IMR-90 (cell line): Measurements from ENCODE around the gene GABBR2. TPM values are rescaled to one million over a fixed set of nuclear protein-coding genes. Genes with fewer than 3 reads are reported as not detected.
A peak's percentile ranks its signal among the peaks of the same experiment; 100 is the strongest.

Experiments used
- ATAC-seq: fragments of 200-7000 bp; cut with Tn5 transposase; 2 replicates; pipeline ENCODE4 v1.9.1; 2020; ENCODE audit warnings: low read depth, mild to moderate bottlenecking, moderate library complexity
- BruUV-seq: library from RNA; stranded (reverse); fragments of 400-500 nt; replicated peaks from 2 replicates; lab custom pipeline; 2021; lab: Mats Ljungman, UMichigan
- CTCF ChIA-PET: fragments of 300-600 bp; formaldehyde crosslinking; extraction: SDS; loops from one replicate; lab custom pipeline; 2021; ENCODE audit warnings: antibody characterized with exemption; lab: Yijun Ruan, JAX
- POLR2A ChIA-PET: fragments of 300-600 bp; sonication (Branson Sonifier 250); formaldehyde crosslinking; loops from one replicate; lab custom pipeline; 2022; ENCODE audit warnings: antibody characterized with exemption; ENCODE audit not compliant: unreplicated experiment; lab: Charles Lee
- DNase-seq: peaks from one replicate; pipeline ENCODE4 v3.0.0; 2013
- H2AFZ ChIP-seq: replicated peaks from 2 replicates; pipeline ENCODE3; 2013; ENCODE audit warnings: low read length, mild to moderate bottlenecking; ENCODE audit not compliant: poor library complexity
- H2AK5ac ChIP-seq: 2 replicates; pipeline ENCODE4 v1.6.1; 2013; ENCODE audit warnings: low read depth, low read length, inconsistent platforms
- H2AK9ac ChIP-seq: replicated peaks from 2 replicates; pipeline ENCODE3; 2013; ENCODE audit warnings: mild to moderate bottlenecking, low read depth, low read length, moderate library complexity; ENCODE audit not compliant: poor library complexity
- H2BK120ac ChIP-seq: 2 replicates; pipeline ENCODE4 v1.6.1; 2013; ENCODE audit warnings: low read depth, low read length, inconsistent platforms
- H2BK15ac ChIP-seq: 3 replicates; pipeline ENCODE4 v1.6.1; 2013; ENCODE audit warnings: low read depth, low read length, inconsistent platforms
- H2BK20ac ChIP-seq: 2 replicates; pipeline ENCODE4 v1.6.1; 2013; ENCODE audit warnings: low read depth, mild to moderate bottlenecking, inconsistent platforms, low read length, moderate library complexity
- H2BK5ac ChIP-seq: 2 replicates; pipeline ENCODE4 v1.6.1; 2013; ENCODE audit warnings: mild to moderate bottlenecking, low read depth, low read length, inconsistent platforms; ENCODE audit not compliant: poor library complexity, severe bottlenecking
- H3K14ac ChIP-seq: replicated peaks from 2 replicates; pipeline ENCODE4 v1.6.1; 2013; ENCODE audit warnings: low read depth, low read length, inconsistent platforms
- H3K18ac ChIP-seq: 2 replicates; pipeline ENCODE4 v1.6.1; 2013; ENCODE audit warnings: low read depth, low read length, control low read depth
- H3K23ac ChIP-seq: 2 replicates; pipeline ENCODE4 v1.6.1; 2013; ENCODE audit warnings: low read depth, low read length, inconsistent platforms
- H3K27ac ChIP-seq: 2 replicates; pipeline ENCODE4 v1.5.1; 2013; ENCODE audit warnings: mild to moderate bottlenecking, control low read depth, low read length; ENCODE audit not compliant: insufficient read depth
- H3K27me3 ChIP-seq: 2 replicates; pipeline ENCODE4 v1.6.1; 2013; ENCODE audit warnings: low read length; ENCODE audit not compliant: control insufficient read depth, insufficient read depth
- H3K36me3 ChIP-seq: 2 replicates; pipeline ENCODE4 v1.6.1; 2013; ENCODE audit warnings: low read length, mixed read lengths; ENCODE audit not compliant: control insufficient read depth, insufficient read depth
- H3K4ac ChIP-seq: 2 replicates; pipeline ENCODE4 v1.6.1; 2013; ENCODE audit warnings: low read depth, low read length, inconsistent platforms
- H3K4me1 ChIP-seq: 2 replicates; pipeline ENCODE4 v1.6.1; 2013; ENCODE audit warnings: low read length, mixed read lengths; ENCODE audit not compliant: control insufficient read depth, insufficient read depth
- H3K4me2 ChIP-seq: 2 replicates; pipeline ENCODE4 v1.6.1; 2013; ENCODE audit warnings: low read depth, mild to moderate bottlenecking, control low read depth, low read length, moderate library complexity
- H3K4me3 ChIP-seq: 2 replicates; pipeline ENCODE4 v1.5.1; 2013; ENCODE audit warnings: low read depth, mild to moderate bottlenecking, control low read depth, low read length, moderate library complexity; ENCODE audit not compliant: insufficient read depth
- H3K56ac ChIP-seq: 2 replicates; pipeline ENCODE4 v1.6.1; 2013; ENCODE audit warnings: low read length, inconsistent platforms; ENCODE audit not compliant: insufficient read depth; ENCODE audit errors: extremely low read depth
- H3K79me1 ChIP-seq, 2 experiments: 2 replicates each; pipeline ENCODE4 v1.6.1; 2013; ENCODE audit warnings: low read length in 2 of 2, inconsistent platforms in 1 of 2, low read depth in 1 of 2
- H3K9ac ChIP-seq: 2 replicates; pipeline ENCODE4 v1.6.1; 2013; ENCODE audit warnings: low read depth, low read length, control low read depth
- H3K9me1 ChIP-seq: 2 replicates; pipeline ENCODE4 v1.6.1; 2013; ENCODE audit warnings: low read length, inconsistent platforms; ENCODE audit not compliant: insufficient read depth
- H3K9me3 ChIP-seq: 2 replicates; pipeline ENCODE4 v1.6.1; 2013; ENCODE audit warnings: low read length; ENCODE audit not compliant: control insufficient read depth, insufficient read depth
- H4K20me1 ChIP-seq: 2 replicates; pipeline ENCODE4 v1.6.1; 2013; ENCODE audit warnings: low read length, inconsistent platforms; ENCODE audit not compliant: insufficient read depth
- H4K5ac ChIP-seq: 2 replicates; pipeline ENCODE4 v1.6.1; 2013; ENCODE audit warnings: mild to moderate bottlenecking, low read depth, low read length, control low read depth
- H4K8ac ChIP-seq, 2 experiments: 2 replicates each; pipeline ENCODE4 v1.6.1; 2013; ENCODE audit warnings: low read depth in 2 of 2, low read length in 2 of 2, control low read depth in 1 of 2, inconsistent platforms in 1 of 2
- H4K91ac ChIP-seq: 2 replicates; pipeline ENCODE4 v1.6.1; 2013; ENCODE audit warnings: low read depth, low read length, inconsistent platforms; ENCODE audit not compliant: insufficient read depth
- BHLHE40 ChIP-seq: fragments of 150-350 bp; IDR thresholded peaks from 2 replicates; pipeline ENCODE4 v1.6.1; 2016; ENCODE audit warnings: mild to moderate bottlenecking, low read depth, low read length
- CHD1 ChIP-seq: IDR thresholded peaks from 2 replicates; pipeline ENCODE4 v1.6.1; 2012; ENCODE audit warnings: low read depth, low read length, improper control_type of control experiment
- FOS ChIP-seq: fragments of 150-350 bp; IDR thresholded peaks from 2 replicates; pipeline ENCODE4 v1.6.1; 2016; ENCODE audit warnings: low read depth, low read length
- MAZ ChIP-seq: IDR thresholded peaks from 2 replicates; pipeline ENCODE4 v1.6.1; 2012; ENCODE audit warnings: low read depth, mild to moderate bottlenecking, low read length, improper control_type of control experiment, moderate library complexity, borderline replicate concordance
- MXI1 ChIP-seq: IDR thresholded peaks from 2 replicates; pipeline ENCODE4 v1.6.1; 2012; ENCODE audit warnings: low read depth, mild to moderate bottlenecking, low read length, moderate library complexity, borderline replicate concordance
- NFE2L2 ChIP-seq: fragments of 150-350 bp; IDR thresholded peaks from 2 replicates; pipeline ENCODE4 v1.6.1; 2016; ENCODE audit warnings: low read depth, mild to moderate bottlenecking, low read length
- POLR2A ChIP-seq: IDR thresholded peaks from 2 replicates; pipeline ENCODE4 v1.6.1; 2012; ENCODE audit warnings: mild to moderate bottlenecking, low read depth, low read length
- RAD21 ChIP-seq: IDR thresholded peaks from 2 replicates; pipeline ENCODE4 v1.6.1; 2012; ENCODE audit warnings: low read length, improper control_type of control experiment
- RCOR1 ChIP-seq: IDR thresholded peaks from 2 replicates; pipeline ENCODE4 v1.6.1; 2012; ENCODE audit warnings: mild to moderate bottlenecking, low read length, improper control_type of control experiment; ENCODE audit not compliant: insufficient replicate concordance
- RFX5 ChIP-seq: IDR thresholded peaks from 2 replicates; pipeline ENCODE4 v1.8.0; 2012; ENCODE audit warnings: low read depth, mild to moderate bottlenecking, low read length, moderate library complexity
- SMC3 ChIP-seq: fragments of 150-350 bp; IDR thresholded peaks from 2 replicates; pipeline ENCODE4 v1.6.1; 2016; ENCODE audit warnings: low read depth, mild to moderate bottlenecking, antibody characterized with exemption, low read length, moderate library complexity
- WGBS, 2 experiments: methylation state at CpG; one replicate each; pipeline versions ENCODE4 v1.1.5 to v1.1.7; 2013; ENCODE audit warnings: missing lambda C conversion rate in 2 of 2; ENCODE audit not compliant: insufficient read length in 1 of 2; ENCODE audit errors: extremely low coverage in 2 of 2; 5-methylcytosine and 5-hydroxymethylcytosine counted together
- dilution Hi-C: fragments of 300-500 bp; cut with HindIII; formaldehyde crosslinking; loops from one replicate; pipeline ENCODE4 v1.14.3; 2018; ENCODE audit warnings: low sequenced_read_pairs; ENCODE audit not compliant: unreplicated experiment
- in situ Hi-C: fragments of 300-500 bp; cut with MboI; formaldehyde crosslinking; loops from 3 replicates; pipeline ENCODE4 v1.14.3; 2019; ENCODE audit warnings: low sequenced_read_pairs, inconsistent platforms, mixed read lengths
- intact Hi-C: fragments of 100-400 bp; cut with micrococcal nuclease; formaldehyde crosslinking; loops from 2 replicates; pipeline ENCODE4 v1.10.0; 2022
- polyA plus RNA-seq, 3 experiments: library from polyadenylated mRNA; depleted of rRNA; stranded (reverse); fragments of >200 nt; gene quantifications; 2 replicates each; pipeline ENCODE4 v1.2.3, GENCODE V29; 2012; ENCODE audit warnings: low replicate concordance in 1 of 3
- total RNA-seq: library from RNA; depleted of rRNA; stranded (reverse); fragments of >200 nt; gene quantifications from 2 replicates; pipeline ENCODE4 v1.2.3, GENCODE V29; 2012
- TF ChIP-seq, protein P1 (sequence below): fragments of 150-350 bp; IDR thresholded peaks from 2 replicates; pipeline ENCODE4 v1.6.1; 2016; ENCODE audit warnings: low read depth, mild to moderate bottlenecking, low read length, moderate library complexity, borderline replicate concordance
- TF ChIP-seq, protein P2 (sequence below): fragments of 150-350 bp; IDR thresholded peaks from 2 replicates; pipeline ENCODE4 v1.6.1; 2017; ENCODE audit warnings: mild to moderate bottlenecking, antibody characterized with exemption, low read length, low read depth

GABBR2 gene
- total and polyA plus RNA-seq, 2 of the 4 experiments (the other 2 are of a cell fraction): 14.2 to 20.3 TPM

GRCh38 chr9:98565152-98566135 is 143.3 kb downstream of the GABBR2 start:
- POLR2A ChIA-PET: no interaction called here

More at GRCh38 chr9:98565152-98566135, 143.3 kb downstream of the GABBR2 start:
- no peak overlapping the region for H3K9ac ChIP-seq
- no peak overlapping the region for H3K23ac ChIP-seq
- WGBS, 2 experiments: 100% methylated on average over 9 of the region's 15 CpGs; no CpG with 5 or more reads in 1 of the 2 experiments
- no peak overlapping the region for H4K5ac ChIP-seq
- in situ Hi-C loops: no loop called here
- no peak for ATAC-seq
- H4K91ac ChIP-seq: no peak overlapping the region
- H3K79me1 ChIP-seq: peaks cover 6 to 17% of the 10 kb centered on the region in 2 experiments; a peak in 1 of 4 replicates
- H3K4ac ChIP-seq: no peak overlapping the region
- H2BK20ac ChIP-seq: no peak overlapping the region
- no peak overlapping the region for H3K14ac ChIP-seq
- H3K9me3 ChIP-seq: no peaks in the 10 kb centered on the region
- no peak overlapping the region for H4K8ac ChIP-seq
- H2AFZ ChIP-seq: peak overlapping the region; percentile 21
- no peak for TF ChIP-seq RAD21
- no peak for TF ChIP-seq MAZ
- no peak for TF ChIP-seq RFX5
- TF ChIP-seq, protein P1, sequence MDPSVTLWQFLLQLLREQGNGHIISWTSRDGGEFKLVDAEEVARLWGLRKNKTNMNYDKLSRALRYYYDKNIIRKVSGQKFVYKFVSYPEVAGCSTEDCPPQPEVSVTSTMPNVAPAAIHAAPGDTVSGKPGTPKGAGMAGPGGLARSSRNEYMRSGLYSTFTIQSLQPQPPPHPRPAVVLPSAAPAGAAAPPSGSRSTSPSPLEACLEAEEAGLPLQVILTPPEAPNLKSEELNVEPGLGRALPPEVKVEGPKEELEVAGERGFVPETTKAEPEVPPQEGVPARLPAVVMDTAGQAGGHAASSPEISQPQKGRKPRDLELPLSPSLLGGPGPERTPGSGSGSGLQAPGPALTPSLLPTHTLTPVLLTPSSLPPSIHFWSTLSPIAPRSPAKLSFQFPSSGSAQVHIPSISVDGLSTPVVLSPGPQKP: no peak
- no peak for TF ChIP-seq FOS
- TF ChIP-seq, protein P2, sequence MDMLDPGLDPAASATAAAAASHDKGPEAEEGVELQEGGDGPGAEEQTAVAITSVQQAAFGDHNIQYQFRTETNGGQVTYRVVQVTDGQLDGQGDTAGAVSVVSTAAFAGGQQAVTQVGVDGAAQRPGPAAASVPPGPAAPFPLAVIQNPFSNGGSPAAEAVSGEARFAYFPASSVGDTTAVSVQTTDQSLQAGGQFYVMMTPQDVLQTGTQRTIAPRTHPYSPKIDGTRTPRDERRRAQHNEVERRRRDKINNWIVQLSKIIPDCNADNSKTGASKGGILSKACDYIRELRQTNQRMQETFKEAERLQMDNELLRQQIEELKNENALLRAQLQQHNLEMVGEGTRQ: no peak
- TF ChIP-seq MXI1: no peak
- TF ChIP-seq SMC3: no peak
- no peak for TF ChIP-seq NFE2L2
- no peak for TF ChIP-seq CHD1
- no peak for TF ChIP-seq RCOR1
- TF ChIP-seq BHLHE40: no peak
- no peak for TF ChIP-seq POLR2A
- no peak overlapping the region for H2BK120ac ChIP-seq
- no peaks in the 10 kb centered on the region for H3K4me1 ChIP-seq
- BruUV-seq: no TSS peak
- no peak overlapping the region for H2BK5ac ChIP-seq
- intact Hi-C loops: no loop called here
- 0 out of 2 replicates have a peak, but pooled peaks cover 3% of the 10 kb centered on the region for H3K9me1 ChIP-seq
- H3K36me3 ChIP-seq: no peaks in the 10 kb centered on the region
- no peak overlapping the region for H3K4me2 ChIP-seq
- dilution Hi-C loops: no loop called here
- no peak overlapping the region for H2AK9ac ChIP-seq
- H3K27me3 ChIP-seq: no peaks in the 10 kb centered on the region; the same call in 1 of the 2 replicates
- H3K4me3 ChIP-seq: no peak overlapping the region
- H3K27ac ChIP-seq: no peak overlapping the region
- DNase-seq: no peak
- no peak overlapping the region for H3K56ac ChIP-seq
- CTCF ChIA-PET: no interaction called here
- no peak overlapping the region for H2AK5ac ChIP-seq
- H4K20me1 ChIP-seq: no peaks in the 10 kb centered on the region
- no peak overlapping the region for H3K18ac ChIP-seq
- H2BK15ac ChIP-seq: no peak overlapping the region
